ENCODE data around the gene MAGI2.

DNA sequence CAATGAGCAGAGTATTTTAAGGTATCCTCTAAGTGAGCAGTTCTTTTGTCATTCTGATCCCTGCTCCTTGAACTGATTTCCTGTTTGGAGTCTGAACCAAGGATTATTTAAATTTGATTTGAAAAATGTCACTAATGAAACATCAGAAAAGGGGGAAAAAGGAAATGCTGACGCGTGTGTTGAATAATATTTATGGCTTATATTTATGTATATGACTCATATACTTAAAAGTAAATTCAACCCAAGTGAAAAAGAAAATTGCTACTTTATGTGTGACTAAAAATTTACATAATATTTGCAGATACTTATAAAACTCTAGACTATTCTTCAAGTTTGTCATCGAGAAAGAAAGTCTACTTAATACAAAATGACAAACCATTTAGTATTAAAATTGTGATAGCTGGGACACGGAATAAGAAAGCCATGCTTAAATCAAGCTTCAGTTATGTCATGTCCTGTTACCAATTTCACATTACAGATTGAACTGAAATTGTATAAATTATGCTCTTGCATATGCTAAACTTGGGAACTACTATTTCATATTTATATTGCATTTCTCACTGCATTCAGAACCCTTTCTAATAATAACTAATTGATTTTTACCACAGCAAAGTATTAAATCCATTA, 649.9 kb downstream of the MAGI2 start:
- TF ChIP-seq, protein P1, sequence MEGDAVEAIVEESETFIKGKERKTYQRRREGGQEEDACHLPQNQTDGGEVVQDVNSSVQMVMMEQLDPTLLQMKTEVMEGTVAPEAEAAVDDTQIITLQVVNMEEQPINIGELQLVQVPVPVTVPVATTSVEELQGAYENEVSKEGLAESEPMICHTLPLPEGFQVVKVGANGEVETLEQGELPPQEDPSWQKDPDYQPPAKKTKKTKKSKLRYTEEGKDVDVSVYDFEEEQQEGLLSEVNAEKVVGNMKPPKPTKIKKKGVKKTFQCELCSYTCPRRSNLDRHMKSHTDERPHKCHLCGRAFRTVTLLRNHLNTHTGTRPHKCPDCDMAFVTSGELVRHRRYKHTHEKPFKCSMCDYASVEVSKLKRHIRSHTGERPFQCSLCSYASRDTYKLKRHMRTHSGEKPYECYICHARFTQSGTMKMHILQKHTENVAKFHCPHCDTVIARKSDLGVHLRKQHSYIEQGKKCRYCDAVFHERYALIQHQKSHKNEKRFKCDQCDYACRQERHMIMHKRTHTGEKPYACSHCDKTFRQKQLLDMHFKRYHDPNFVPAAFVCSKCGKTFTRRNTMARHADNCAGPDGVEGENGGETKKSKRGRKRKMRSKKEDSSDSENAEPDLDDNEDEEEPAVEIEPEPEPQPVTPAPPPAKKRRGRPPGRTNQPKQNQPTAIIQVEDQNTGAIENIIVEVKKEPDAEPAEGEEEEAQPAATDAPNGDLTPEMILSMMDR (IDR thresholded peaks at IDR 0.05) = no peak
- no peak for TF ChIP-seq POLR2A (IDR thresholded peaks at IDR 0.05)
- TF ChIP-seq EP300 (IDR thresholded peaks at IDR 0.05) = no peak

All from ovary (tissue), 3 donors.